AG09309 (cell line): ENCODE results near the gene HRC.
A peak's percentile ranks its signal among the peaks of the same experiment; 100 is the strongest.
"Not testable (repeated sequence)": the region's sequence is repeated elsewhere in the genome, so short reads cannot be mapped to it uniquely, and the experiment has no call there.

ENCODE experiments used
- DNase-seq: peaks from one replicate; pipeline ENCODE4 v3.0.0-alpha.2; 2010; ENCODE audit warnings: low read depth
- H3K4me3 ChIP-seq: 2 replicates; pipeline ENCODE4 v1.5.1; 2011; ENCODE audit warnings: mild to moderate bottlenecking, low read depth, low read length, moderate library complexity; ENCODE audit not compliant: control insufficient read depth
- TF ChIP-seq, protein P1 (sequence below): IDR thresholded peaks from 2 replicates; pipeline ENCODE4 v1.5.1; 2011; ENCODE audit warnings: mild to moderate bottlenecking, low read depth, low read length, inconsistent platforms; ENCODE audit not compliant: insufficient read depth, control insufficient read depth; ENCODE audit errors: missing control alignments

Gene HRC

DNA sequence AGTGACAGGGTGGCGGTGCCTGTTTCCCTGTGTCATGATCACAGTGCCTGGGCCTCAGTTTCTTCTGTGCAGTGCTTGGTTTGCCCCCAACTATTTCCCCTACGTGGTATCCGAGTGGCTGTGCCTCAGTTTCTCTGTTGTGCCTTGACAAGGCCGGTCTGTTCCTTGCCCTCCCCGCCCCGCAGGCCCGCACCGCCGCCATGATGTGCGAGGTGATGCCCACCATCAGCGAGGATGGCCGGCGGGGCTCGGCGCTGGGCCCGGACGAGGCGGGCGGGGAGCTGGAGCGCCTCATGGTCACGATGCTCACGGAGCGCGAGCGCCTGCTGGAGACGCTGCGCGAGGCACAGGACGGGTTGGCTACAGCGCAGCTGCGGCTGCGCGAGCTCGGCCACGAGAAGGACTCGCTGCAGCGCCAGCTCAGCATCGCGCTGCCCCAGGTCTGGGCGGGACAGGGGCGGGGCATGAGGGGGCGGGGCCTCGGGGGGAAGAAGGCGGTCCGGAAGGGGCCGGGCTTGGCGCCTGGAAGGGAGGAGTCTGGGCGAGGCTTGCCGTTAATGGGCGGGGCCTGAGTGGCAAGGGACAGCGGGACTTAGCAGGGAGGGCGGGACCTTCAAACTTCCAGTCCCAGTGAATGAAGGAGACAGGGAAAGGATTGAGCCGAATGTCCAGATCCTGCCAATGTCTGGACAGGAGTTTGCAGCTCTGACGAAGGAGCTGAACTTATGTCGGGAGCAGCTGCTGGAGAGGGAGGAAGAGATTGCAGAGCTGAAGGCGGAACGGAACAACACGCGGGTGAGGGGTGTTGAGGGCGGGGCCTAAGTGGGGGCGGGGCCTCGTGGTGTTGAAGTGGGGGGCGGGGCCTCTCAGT is 27.3 kb downstream of the HRC start:
- TF ChIP-seq, protein P1, sequence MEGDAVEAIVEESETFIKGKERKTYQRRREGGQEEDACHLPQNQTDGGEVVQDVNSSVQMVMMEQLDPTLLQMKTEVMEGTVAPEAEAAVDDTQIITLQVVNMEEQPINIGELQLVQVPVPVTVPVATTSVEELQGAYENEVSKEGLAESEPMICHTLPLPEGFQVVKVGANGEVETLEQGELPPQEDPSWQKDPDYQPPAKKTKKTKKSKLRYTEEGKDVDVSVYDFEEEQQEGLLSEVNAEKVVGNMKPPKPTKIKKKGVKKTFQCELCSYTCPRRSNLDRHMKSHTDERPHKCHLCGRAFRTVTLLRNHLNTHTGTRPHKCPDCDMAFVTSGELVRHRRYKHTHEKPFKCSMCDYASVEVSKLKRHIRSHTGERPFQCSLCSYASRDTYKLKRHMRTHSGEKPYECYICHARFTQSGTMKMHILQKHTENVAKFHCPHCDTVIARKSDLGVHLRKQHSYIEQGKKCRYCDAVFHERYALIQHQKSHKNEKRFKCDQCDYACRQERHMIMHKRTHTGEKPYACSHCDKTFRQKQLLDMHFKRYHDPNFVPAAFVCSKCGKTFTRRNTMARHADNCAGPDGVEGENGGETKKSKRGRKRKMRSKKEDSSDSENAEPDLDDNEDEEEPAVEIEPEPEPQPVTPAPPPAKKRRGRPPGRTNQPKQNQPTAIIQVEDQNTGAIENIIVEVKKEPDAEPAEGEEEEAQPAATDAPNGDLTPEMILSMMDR = no peak
- peak overlapping the region; percentile 29 for H3K4me3 ChIP-seq
- DNase-seq = peak; percentile 77

GRCh38 chr19:49127225-49127624 is 28.0 kb downstream of the HRC start:
- not testable (repeated sequence) for H3K4me3 ChIP-seq, DNase-seq

DNA sequence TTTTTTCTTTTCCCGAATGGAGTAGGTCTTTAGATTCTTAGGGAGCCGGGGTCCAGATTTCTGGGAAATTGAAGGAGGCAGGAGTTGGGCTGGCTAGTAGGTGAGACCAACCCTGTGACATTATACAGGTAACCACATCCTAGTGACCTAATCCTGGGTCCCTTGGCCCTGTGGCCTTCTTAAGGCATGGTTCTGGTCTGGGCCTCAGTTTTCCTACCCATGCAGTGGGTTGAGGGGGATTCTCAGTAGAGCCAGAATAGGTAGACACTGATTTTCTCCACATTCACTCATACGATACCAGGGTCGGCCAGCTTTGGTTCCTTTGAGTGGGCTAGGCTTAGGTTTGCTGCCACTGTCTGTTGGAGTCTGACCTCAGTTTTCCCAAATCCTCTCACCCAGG is 28.6 kb downstream of the HRC start:
- DNase-seq = no peak
- no peak overlapping the region for H3K4me3 ChIP-seq
- TF ChIP-seq, protein P1 = no peak

- TF ChIP-seq, protein P1 = no peak
- no peak overlapping the region for H3K4me3 ChIP-seq
- DNase-seq = no peak
Observed at GRCh38 chr19:49125025-49125731, 30.0 kb downstream of the HRC start.

- DNase-seq, H3K4me3 ChIP-seq: not testable (repeated sequence)
Observed at GRCh38 chr19:49123285-49123684, 31.9 kb downstream of the HRC start.

DNA sequence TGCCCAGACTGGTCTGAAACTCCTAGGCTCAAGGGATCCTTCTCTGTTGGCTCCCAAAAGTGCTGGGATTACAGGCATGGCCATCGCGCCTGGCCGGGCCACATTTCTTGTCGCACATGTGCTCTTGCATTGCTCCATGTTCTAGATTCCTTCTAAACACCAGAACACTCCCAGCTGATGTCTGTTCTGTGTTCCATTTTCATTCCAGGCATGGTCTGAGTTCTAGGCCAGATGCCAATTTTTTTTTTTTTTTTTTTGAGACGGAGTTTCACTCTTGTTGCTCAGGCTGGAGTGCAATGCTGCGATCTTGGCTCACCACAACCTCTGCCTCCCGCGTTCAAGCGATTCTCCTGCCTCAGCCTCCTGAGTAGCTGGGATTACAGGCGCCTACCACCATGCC is 33.4 kb downstream of the HRC start:
- not testable (repeated sequence) for DNase-seq, H3K4me3 ChIP-seq

DNA sequence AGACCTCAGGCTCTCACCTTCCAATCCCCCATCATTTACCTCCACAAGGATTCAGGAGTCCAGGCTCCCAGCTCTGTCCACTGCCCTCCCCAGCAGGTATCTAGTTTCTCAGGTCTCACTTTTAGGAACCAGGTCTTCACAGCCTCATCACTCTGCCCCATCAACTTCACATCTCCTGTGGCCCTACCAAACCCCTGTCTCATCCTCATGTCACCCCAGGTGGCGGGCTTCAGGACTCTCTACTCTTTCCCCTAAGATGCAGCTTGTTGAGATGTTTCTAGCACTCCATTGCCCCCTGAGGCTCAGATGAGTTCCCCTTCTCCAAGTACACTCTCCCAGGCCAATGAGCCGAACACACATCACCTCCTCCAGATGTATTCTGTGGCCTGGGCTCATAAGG is 34.3 kb downstream of the HRC start:
- no peak for DNase-seq
- H3K4me3 ChIP-seq = no peak overlapping the region
- TF ChIP-seq, protein P1 = no peak

- TF ChIP-seq, protein P1 = no peak
- no peak overlapping the region for H3K4me3 ChIP-seq
- DNase-seq = no peak
Observed at GRCh38 chr19:49120325-49120683, 34.9 kb downstream of the HRC start.
